HepG2 (cell line): Measurements from ENCODE around the gene SLC23A2. TPM values are rescaled to one million over a fixed set of nuclear protein-coding genes. Genes with fewer than 3 reads are reported as not detected.
A peak's percentile ranks its signal among the peaks of the same experiment; 100 is the strongest.

Experiments used
- ATAC-seq: fragments of 200-7000 bp; cut with Tn5 transposase; 3 replicates; pipeline ENCODE4 v1.9.1; 2020; ENCODE audit warnings: mild to moderate bottlenecking, moderate library complexity
- BruUV-seq: library from RNA; stranded (reverse); fragments of 400-500 nt; replicated peaks from 2 replicates; lab custom pipeline; 2021; lab: Mats Ljungman, UMichigan
- CTCF ChIA-PET: fragments of 300-600 bp; formaldehyde crosslinking; extraction: SDS; loops from one replicate; lab custom pipeline; 2021; ENCODE audit warnings: low total read pairs, inconsistent platforms, low intra/inter-chr PET ratio; lab: Yijun Ruan, JAX
- POLR2A ChIA-PET: fragments of 350-600 bp; sonication (Branson Sonifier 250); formaldehyde crosslinking; loops from one replicate; lab custom pipeline; 2020; ENCODE audit warnings: antibody characterized with exemption, inconsistent platforms; lab: Yijun Ruan, JAX
- DNase-seq: peaks from one replicate; pipeline ENCODE4 v3.0.0-alpha.2; 2015; ENCODE audit warnings: low spot score
- FAIRE-seq: peaks from 3 replicates; lab custom pipeline; 2011; peaks lifted over from hg19 to GRCh38; lab: Jason Lieb, UNC
- H2AFZ ChIP-seq: one replicate; pipeline ENCODE4 v1.6.1; 2011; ENCODE audit warnings: low read length, inconsistent platforms
- H3K27ac ChIP-seq: fragments of 300-600 bp; 3 replicates; pipeline ENCODE4 v1.8.0; 2011; ENCODE audit warnings: mixed run types, mild to moderate bottlenecking, mixed read lengths, low read length, inconsistent platforms; ENCODE audit not compliant: insufficient read depth; ENCODE audit errors: extremely low read length
- H3K27me3 ChIP-seq, 2 experiments: fragments of 200-600 bp in 1 of 2; 2 replicates in 1 of 2; 3 replicates in 1 of 2; pipeline versions ENCODE4 v1.6.0 to v1.8.0; 2011; ENCODE audit warnings: low read length in 2 of 2, mild to moderate bottlenecking in 2 of 2, moderate library complexity in 2 of 2, inconsistent platforms in 1 of 2; ENCODE audit not compliant: insufficient read depth in 2 of 2, control insufficient read depth in 1 of 2
- H3K36me3 ChIP-seq, 2 experiments: fragments of 200-600 bp in 1 of 2; replicated peaks in 1 of 2; 2 replicates in 1 of 2; 3 replicates in 1 of 2; pipeline versions ENCODE4 v1.5.1 to v1.8.0; 2011; ENCODE audit warnings: low read length in 2 of 2, inconsistent platforms in 1 of 2; ENCODE audit not compliant: insufficient read depth in 2 of 2, control insufficient read depth in 1 of 2
- H3K4me1 ChIP-seq: 2 replicates; pipeline ENCODE4 v1.5.1; 2012; ENCODE audit warnings: low read length, inconsistent platforms; ENCODE audit not compliant: insufficient read depth
- H3K4me2 ChIP-seq: 2 replicates; pipeline ENCODE4 v1.6.0; 2011; ENCODE audit warnings: low read depth, low read length, inconsistent platforms
- H3K4me3 ChIP-seq, 3 experiments: fragments of 200-600 bp in 1 of 3; sonication (generic), shearing (Covaris generic) in 1 of 3; replicated peaks in 1 of 3; 2 replicates each; pipeline ENCODE4 v1.5.1; 2011 to 2016; ENCODE audit warnings: low read length in 3 of 3, inconsistent platforms in 2 of 3, low read depth in 2 of 3, mild to moderate bottlenecking in 2 of 3, control low read depth in 1 of 3, mixed read lengths in 1 of 3; ENCODE audit not compliant: insufficient read depth in 1 of 3
- H3K79me2 ChIP-seq: one replicate; pipeline ENCODE4 v1.6.1; 2011; ENCODE audit warnings: low read length, inconsistent platforms; ENCODE audit not compliant: insufficient read depth
- H3K9ac ChIP-seq: 2 replicates; pipeline ENCODE4 v1.6.0; 2011; ENCODE audit warnings: mild to moderate bottlenecking, low read depth, low read length, inconsistent platforms; ENCODE audit not compliant: insufficient read depth
- H3K9me3 ChIP-seq: 2 replicates; pipeline ENCODE4 v1.5.1; 2012; ENCODE audit warnings: mild to moderate bottlenecking, low read length
- H4K20me1 ChIP-seq: 2 replicates; pipeline ENCODE4 v1.6.0; 2011; ENCODE audit warnings: inconsistent platforms, mild to moderate bottlenecking, low read length, moderate library complexity; ENCODE audit not compliant: insufficient read depth
- ARID3A ChIP-seq: IDR thresholded peaks from 2 replicates; pipeline ENCODE4 v1.6.1; 2012; ENCODE audit warnings: low read depth, low read length, improper control_type of control experiment
- CBX5 ChIP-seq: sonication (generic); formaldehyde crosslinking; IDR thresholded peaks from 2 replicates; pipeline ENCODE4 v1.4.0; 2020; ENCODE audit warnings: missing genetic modification reagents, borderline replicate concordance
- FOXJ3 ChIP-seq: sonication (generic); formaldehyde crosslinking; IDR thresholded peaks from 2 replicates; pipeline ENCODE4 v1.4.0; 2020; ENCODE audit warnings: missing genetic modification reagents, mild to moderate bottlenecking, borderline replicate concordance
- HOXA7 ChIP-seq: sonication (generic); formaldehyde crosslinking; IDR thresholded peaks from 2 replicates; pipeline ENCODE4 v1.8.1; 2022; ENCODE audit warnings: mild to moderate bottlenecking, missing genetic modification reagents, moderate library complexity
- KIAA2018 ChIP-seq: sonication (generic); formaldehyde crosslinking; IDR thresholded peaks from 2 replicates; pipeline ENCODE4 v1.5.0; 2020; ENCODE audit warnings: mild to moderate bottlenecking, missing genetic modification reagents, borderline replicate concordance
- ZBTB38 ChIP-seq: sonication (generic); formaldehyde crosslinking; IDR thresholded peaks from 2 replicates; pipeline ENCODE4 v1.5.1; 2020; ENCODE audit warnings: mild to moderate bottlenecking, missing genetic modification reagents
- ZNF225 ChIP-seq: sonication (generic); formaldehyde crosslinking; IDR thresholded peaks from 2 replicates; pipeline ENCODE4 v1.4.0; 2020; ENCODE audit warnings: mild to moderate bottlenecking, missing genetic modification reagents
- ZNF230 ChIP-seq: sonication (generic); formaldehyde crosslinking; IDR thresholded peaks from 2 replicates; pipeline ENCODE4 v1.4.0; 2020; ENCODE audit warnings: mild to moderate bottlenecking, missing genetic modification reagents
- ZNF589 ChIP-seq: sonication (generic); formaldehyde crosslinking; conservative IDR thresholded peaks from 2 replicates; pipeline ENCODE4 v1.8.0; 2022; ENCODE audit warnings: mild to moderate bottlenecking, moderate library complexity, missing genetic modification reagents
- ZNF766 ChIP-seq: sonication (generic); formaldehyde crosslinking; IDR thresholded peaks from 2 replicates; pipeline ENCODE4 v1.5.0; 2020; ENCODE audit warnings: missing genetic modification reagents, borderline replicate concordance
- WGBS: methylation state at CpG from one replicate; pipeline ENCODE4 v1.1.6; 2017; ENCODE audit warnings: low lambda C conversion rate; 5-methylcytosine and 5-hydroxymethylcytosine counted together
- in situ Hi-C: cut with HindIII; loops from 2 replicates; pipeline ENCODE4 v1.10.0; 2017; ENCODE audit warnings: low pct_unique_long_range_greater_than_20kb; ENCODE audit not compliant: extremely low pct_ligation_motif_present
- intact Hi-C: fragments of 100-400 bp; cut with micrococcal nuclease; formaldehyde crosslinking; loops from one replicate; pipeline ENCODE4 v1.10.0; 2022; ENCODE audit not compliant: unreplicated experiment
- polyA plus RNA-seq, 8 experiments: library from polyadenylated mRNA; depleted of rRNA in 3 of 8; stranded (reverse) in 7 of 8; unstranded in 1 of 8; fragments of >200 nt; fragmentation: Illumina TruSeq in 4 of 8; extraction: Trizol in 4 of 8; gene quantifications; 2 replicates each; pipeline versions ENCODE4 v1.2.1 to v1.2.3, GENCODE V29; 2011 to 2016; ENCODE audit warnings: low read depth in 4 of 8, missing spikeins in 1 of 8, mixed read lengths in 1 of 8; ENCODE audit not compliant: insufficient read depth in 1 of 8
- total RNA-seq, 5 experiments: library from RNA; depleted of rRNA; stranded (reverse); fragments of >200 nt; fragmentation: Illumina TruSeq; extraction: Trizol; gene quantifications; 2 replicates each; pipeline ENCODE4 v1.2.3, GENCODE V29; 2016; ENCODE audit warnings: low read depth in 1 of 5

Gene SLC23A2
- total and polyA plus RNA-seq, 2 of the 13 experiments (the other 11 are each of a cell fraction or from before 2014, with no cell fraction given) = 42.2 to 51.2 TPM

GRCh38 chr20:4967752-4968477, 33.4 kb downstream of the SLC23A2 start (continued):
- TF ChIP-seq CBX5 (CRISPR knock-in tag) (0 out of 2 replicates have a peak, but pooled peaks have one; percentile 11), ZNF589 (CRISPR knock-in tag) (no peak), ZNF230 (no peak)

GRCh38 chr20:4966826-4967751, 34.2 kb downstream of the SLC23A2 start:
- peak overlapping the region; percentile 65 for H3K4me2 ChIP-seq
- WGBS = 8% methylated on average over 4 of the region's 4 CpGs
- no peak for TF ChIP-seq ZNF766
- TF ChIP-seq KIAA2018 (CRISPR knock-in tag) = no peak
- TF ChIP-seq ZNF225 (CRISPR knock-in tag) = no peak
- TF ChIP-seq HOXA7 (CRISPR knock-in tag) = no peak
- peak; percentile 87 for TF ChIP-seq ARID3A
- TF ChIP-seq FOXJ3 = peak; percentile 99
- no peak for TF ChIP-seq ZBTB38

More at GRCh38 chr20:4966826-4967751, 34.2 kb downstream of the SLC23A2 start:
- no peak overlapping the region for H2AFZ ChIP-seq
- CTCF ChIA-PET = no interaction called here
- peak; percentile 68 for FAIRE-seq
- POLR2A ChIA-PET = interaction anchor here (0.7 to 1.6 kb wide), 6 partner anchors 33 to 159 kb away, joined by 3 to 4 read pairs (median 3); no protein-coding TSS in a partner anchor
- H3K27me3 ChIP-seq = no peaks in the 10 kb centered on the region
- peak overlapping the region in 2 of 3 experiments; percentile 4 to 24; a peak in 1 of 6 replicates for H3K4me3 ChIP-seq
- H3K27ac ChIP-seq = peak overlapping the region; percentile 64
- H3K4me1 ChIP-seq = peaks cover 100% of the 10 kb centered on the region
- H3K9ac ChIP-seq = no peak overlapping the region; the same call in 1 of the 2 replicates
- H3K36me3 ChIP-seq = peaks cover 12 to 29% of the 10 kb centered on the region in 2 experiments
- ATAC-seq = peak; percentile 66
- H3K79me2 ChIP-seq = peaks cover 50% of the 10 kb centered on the region
- in situ Hi-C loops (no loop called here), intact Hi-C loops (no loop called here)
- H3K9me3 ChIP-seq = no peaks in the 10 kb centered on the region
- peak; percentile 86 for DNase-seq
- H4K20me1 ChIP-seq = no peaks in the 10 kb centered on the region
- BruUV-seq = no TSS peak
